Sigmoid colon (tissue), 3 donors: ENCODE results near the gene PDE6D.

Experiments used
- POLR2A ChIP-seq, 2 donors: fragments of 450-650 bp; IDR thresholded peaks; one replicate each; pipeline ENCODE4 v1.6.1; 2016; ENCODE audit warnings: antibody characterized with exemption in 2 of 2, mild to moderate bottlenecking in 2 of 2, moderate library complexity in 2 of 2
- TF ChIP-seq, protein P1 (sequence below), 4 experiments: fragments of 450-650 bp in 3 of 4; fragments of 200-600 bp in 1 of 4; IDR thresholded peaks; one replicate each; pipeline ENCODE4 v1.5.1; 2016 to 2019; ENCODE audit warnings: antibody characterized with exemption in 4 of 4, mild to moderate bottlenecking in 3 of 4, moderate library complexity in 2 of 4

DNA sequence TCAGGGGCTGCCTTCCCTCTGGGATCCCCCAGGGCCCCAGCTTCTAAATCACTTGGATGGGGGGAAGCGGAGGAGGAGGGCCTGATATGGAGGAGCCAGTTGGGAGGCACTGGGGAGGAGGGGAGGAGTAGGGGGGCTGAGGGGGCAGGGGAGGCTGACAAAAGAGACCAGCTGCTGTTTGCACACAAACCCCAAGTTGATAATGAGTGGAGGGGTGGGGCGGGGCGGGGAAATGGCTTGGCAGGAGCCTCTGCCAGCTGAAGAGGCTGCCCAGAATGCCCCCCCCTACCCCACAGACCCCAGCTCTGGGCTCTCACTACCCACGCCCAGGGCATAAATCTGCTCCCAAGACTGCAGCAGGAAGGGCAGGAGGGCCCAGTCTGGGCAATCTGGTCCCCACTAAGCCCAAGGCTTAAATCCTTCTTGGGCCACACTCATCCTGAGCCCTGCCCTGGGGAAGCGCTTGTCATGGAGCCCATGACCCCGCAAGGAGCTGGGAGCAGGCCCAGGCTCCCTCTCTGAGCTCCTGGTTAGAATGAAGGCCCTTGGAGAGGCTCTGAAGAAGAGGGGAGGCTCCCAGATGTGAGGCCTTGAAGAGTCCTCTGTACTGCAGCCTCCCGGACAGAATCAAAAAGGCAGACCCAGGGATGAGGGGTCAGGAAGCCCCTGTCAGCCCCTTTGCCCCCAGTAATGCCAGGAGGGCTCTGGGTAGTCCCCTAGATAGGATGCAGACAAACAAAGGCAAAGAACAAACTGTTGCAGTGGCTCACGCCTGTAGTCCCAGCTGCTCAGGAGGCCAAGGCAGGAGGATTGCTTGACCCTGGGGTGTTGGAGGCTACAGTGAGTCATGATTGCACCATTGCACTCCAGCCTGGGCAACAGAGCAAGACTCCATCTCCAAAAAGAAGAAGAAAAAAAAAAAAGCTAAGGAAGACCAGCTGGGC lies 97.5 kb downstream of the PDE6D start:
- TF ChIP-seq, protein P1, sequence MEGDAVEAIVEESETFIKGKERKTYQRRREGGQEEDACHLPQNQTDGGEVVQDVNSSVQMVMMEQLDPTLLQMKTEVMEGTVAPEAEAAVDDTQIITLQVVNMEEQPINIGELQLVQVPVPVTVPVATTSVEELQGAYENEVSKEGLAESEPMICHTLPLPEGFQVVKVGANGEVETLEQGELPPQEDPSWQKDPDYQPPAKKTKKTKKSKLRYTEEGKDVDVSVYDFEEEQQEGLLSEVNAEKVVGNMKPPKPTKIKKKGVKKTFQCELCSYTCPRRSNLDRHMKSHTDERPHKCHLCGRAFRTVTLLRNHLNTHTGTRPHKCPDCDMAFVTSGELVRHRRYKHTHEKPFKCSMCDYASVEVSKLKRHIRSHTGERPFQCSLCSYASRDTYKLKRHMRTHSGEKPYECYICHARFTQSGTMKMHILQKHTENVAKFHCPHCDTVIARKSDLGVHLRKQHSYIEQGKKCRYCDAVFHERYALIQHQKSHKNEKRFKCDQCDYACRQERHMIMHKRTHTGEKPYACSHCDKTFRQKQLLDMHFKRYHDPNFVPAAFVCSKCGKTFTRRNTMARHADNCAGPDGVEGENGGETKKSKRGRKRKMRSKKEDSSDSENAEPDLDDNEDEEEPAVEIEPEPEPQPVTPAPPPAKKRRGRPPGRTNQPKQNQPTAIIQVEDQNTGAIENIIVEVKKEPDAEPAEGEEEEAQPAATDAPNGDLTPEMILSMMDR (IDR thresholded peaks at IDR 0.05): no peak
- TF ChIP-seq POLR2A (IDR thresholded peaks at IDR 0.05): no peak
